ENCODE data around the gene KCTD18. TPM values are rescaled to one million over a fixed set of nuclear protein-coding genes. Genes with fewer than 3 reads are reported as not detected.

The KCTD18 gene
- polyA plus RNA-seq, 1 donor = 16.6 TPM

DNA sequence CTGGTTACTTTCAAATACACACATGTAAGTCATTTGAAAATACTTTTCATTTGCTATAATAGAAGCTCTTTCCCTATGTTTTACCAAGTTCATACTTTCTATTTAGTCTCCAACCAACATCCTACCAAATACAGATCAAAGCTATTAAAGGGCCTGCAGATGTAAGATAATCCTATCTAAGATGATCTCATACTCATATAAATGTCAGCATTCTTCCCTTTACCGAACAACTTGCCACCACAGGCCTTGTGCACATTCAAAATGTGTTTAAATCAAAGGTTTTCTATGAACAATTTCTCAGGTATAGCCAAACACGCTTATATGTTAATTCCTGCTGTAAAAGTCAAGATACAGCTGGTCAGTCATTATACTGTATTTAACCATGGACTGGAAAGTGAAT, 23.3 kb downstream of the KCTD18 start:
- DNase-seq = no peak

DNA sequence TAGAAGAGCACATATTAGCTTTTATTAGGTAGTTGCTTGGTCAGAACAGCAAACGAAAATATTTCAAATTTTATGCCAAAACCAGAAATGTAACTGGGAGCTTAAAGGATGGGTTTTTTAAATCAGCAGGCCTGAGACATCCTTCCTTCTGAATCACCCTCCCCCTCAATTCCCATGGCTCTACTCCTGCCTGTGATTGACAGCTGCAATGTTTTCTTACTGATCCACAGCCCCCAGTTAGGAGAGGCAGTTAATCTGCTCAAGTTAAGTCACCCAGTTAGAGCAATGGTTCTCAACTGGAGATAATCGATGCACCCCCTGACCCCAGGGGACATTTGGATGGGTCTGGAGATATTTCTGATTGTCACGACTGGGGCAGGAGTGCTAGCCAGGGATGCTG, 24.9 kb downstream of the KCTD18 start:
- DNase-seq = no peak

DNA sequence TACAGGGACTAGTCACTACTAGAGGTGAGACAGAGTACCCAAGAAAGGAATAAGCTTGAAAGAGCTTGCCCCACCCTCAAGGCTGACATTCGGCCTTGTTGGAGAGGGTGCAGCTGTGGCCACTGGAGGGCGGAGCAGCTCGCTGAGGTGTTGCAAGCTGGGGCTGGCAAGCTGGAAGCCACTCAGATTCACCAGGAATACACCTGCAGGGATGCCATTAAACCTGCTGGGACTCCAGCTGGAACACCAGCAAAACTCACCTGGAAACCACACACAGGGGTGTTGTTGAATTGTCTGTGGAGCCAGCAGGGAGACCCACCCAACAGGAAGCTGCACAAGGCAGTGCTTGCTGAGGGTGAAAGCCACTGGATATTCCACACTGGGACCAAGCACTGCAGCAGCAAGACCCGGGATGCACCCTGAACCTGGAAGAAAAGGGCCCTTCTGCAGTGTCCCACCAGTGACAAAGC, 26.1 kb downstream of the KCTD18 start:
- DNase-seq = no peak

DNA sequence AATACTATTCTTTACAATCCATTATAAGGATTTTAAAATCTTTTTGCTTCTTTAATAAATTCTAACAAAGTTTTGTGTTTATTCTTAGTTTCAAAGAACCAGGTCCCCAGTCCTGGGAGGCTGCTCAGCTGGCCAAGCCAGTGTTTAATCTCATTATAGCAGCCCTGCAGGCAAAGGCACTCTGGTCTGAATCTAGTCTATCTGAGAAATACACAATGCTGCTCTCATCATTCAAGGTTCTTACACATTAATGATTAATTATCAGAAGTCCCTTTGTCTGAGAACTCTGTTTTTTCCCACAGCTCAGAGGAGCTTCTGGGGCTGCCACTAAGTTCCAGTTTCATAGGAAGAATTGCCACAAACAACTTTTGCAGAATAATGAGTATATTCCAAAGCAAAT, 27.7 kb downstream of the KCTD18 start:
- no peak for DNase-seq

DNA sequence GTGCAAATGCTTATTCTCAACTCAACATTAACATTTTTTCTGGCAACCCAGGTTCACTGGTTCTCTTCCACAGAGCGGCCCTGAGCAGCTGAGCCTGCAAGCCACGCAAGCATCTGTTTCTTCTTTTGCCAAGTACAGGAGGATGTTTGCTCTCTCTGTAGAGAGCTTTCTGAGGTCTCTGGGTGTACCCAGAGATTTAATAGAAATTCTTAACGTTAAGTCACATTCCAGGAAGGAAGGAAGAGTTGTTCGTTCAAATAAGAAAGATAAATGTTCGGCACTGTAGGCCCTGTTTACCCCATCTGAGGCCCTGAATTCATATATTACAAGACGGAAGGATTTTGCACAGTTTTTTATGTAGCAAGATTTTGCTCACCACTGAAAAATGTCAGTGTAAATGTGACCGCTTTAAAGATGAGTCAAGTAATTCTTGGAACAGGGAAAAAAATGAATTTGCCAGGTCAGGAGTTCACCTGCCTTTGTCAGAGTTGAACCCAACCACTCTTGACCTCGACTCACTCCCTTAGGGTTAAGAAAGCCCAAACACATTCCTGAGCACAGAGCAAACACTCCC, 30.1 kb downstream of the KCTD18 start:
- no peak for DNase-seq

DNA sequence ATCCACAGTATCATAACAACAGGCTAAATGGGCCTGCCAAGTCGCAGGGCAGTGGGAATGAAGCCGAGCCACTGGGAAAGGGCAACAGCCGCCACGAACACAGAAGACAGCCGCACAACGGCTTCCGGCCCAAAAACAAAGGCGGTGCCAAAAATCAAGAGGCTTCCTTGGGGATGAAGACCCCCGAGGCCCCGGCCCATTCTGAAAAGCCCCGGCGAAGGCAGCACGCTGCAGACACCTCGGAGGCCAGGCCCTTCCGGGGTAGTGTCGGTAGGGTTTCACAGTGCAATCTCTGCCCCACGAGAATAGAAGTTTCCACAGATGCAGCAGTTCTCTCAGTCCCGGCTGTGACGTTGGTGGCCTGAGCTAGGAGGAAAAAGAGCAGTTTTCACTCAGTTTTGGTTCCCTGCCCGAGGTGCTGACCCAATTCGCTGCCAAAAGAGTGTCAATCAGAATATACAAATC, 32.2 kb downstream of the KCTD18 start:
- no peak for DNase-seq

DNA sequence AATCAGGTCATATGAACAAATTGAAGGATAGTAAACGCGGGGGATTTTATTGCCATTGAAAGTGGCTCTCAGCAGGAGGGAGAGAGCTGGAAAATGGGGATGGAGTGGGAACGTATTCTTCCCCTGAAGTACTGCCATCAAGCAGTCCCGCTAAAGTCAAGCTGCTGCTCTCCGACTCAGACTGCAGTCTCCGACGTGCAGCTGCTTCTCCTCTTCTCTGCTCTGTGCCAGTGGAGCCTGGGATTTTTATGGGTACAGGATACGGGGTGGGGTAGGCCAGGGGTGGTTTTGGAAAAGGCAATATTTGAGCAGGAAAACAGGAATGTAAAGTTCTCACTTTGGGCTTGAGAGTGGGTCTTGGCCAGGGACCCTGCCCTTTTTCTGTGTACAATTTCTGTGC, 33.0 kb downstream of the KCTD18 start:
- DNase-seq = no peak

DNA sequence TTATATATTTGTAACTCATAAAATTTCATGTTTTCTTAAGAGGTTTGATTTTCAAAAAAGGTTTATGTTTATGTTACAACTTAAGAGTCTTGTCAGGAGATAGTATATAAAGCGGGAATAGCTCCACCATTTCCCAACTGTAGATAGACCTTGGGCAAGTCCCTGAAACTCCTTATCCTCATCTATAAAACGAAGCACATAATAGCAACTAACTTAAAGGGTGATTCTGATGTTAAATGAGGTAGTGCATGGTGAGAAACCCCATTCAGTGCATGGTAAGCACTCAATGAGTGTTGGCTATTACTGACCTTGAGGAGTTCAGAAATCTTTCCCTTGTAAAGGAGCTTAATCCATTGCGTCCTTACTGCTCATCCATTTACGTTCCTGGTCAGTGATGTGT, 34.1 kb downstream of the KCTD18 start:
- DNase-seq = no peak

DNA sequence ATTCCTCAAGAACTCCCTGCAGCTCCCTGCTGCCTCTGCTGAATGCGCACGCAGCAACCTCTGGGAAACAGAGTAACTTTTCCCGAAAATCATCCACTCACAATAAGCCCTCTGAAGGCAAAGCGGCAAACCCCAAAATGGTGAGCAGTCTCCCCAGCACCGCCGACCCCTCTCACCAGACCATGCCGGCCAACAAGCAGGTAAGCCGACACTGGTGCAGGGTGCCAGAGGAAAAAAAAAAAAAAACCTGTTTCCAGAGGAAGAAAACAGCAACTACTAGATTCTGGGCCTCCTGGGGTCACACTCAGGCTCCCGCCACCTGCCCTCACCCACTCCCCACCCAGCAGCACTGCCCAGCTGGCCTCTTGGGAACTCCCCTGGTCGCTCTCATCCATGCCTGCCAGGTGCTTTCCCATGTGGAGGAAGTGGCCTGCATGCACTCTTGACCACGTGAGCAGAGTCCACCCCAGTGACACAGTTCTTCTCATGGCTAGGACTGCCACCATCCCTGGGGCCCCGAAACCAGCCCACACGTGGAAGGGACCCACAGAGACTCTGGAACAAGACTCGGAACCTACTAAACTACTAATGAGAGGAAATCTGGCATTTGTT, 36.9 kb downstream of the KCTD18 start:
- no peak for DNase-seq

DNA sequence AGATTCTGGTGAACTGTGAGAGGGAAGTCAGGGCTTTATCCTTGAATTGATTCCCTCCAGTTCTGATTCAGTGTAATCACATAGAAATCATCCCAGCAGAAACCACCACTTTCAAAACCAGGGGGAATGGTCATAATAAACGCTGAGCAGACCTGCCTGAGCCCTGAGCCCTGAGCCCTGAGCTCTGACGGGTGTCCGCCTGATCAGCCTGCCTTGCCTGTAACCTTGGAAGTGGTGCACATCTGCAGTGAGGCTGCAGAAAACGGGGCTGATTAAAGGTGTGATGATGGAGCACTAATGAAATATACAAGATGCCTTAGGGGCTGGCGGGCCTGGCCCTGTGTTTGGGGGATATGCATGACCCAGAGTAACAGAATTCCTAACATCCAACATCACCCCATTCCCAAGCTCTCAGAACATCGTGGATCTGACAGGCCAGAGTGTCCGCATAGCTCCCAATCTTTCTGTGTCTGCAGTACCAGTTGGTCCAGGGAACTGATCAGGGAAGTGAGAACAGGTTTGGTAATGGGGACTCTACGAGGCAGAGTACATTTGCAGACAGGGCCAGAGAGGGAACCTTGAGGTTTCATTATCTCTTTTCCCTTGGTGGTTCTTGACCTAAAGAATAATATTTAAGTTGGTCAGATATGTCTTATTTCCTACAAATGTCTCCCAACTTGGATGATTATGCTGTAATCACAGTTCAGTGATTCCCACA, 37.8 kb downstream of the KCTD18 start:
- no peak for DNase-seq

DNA sequence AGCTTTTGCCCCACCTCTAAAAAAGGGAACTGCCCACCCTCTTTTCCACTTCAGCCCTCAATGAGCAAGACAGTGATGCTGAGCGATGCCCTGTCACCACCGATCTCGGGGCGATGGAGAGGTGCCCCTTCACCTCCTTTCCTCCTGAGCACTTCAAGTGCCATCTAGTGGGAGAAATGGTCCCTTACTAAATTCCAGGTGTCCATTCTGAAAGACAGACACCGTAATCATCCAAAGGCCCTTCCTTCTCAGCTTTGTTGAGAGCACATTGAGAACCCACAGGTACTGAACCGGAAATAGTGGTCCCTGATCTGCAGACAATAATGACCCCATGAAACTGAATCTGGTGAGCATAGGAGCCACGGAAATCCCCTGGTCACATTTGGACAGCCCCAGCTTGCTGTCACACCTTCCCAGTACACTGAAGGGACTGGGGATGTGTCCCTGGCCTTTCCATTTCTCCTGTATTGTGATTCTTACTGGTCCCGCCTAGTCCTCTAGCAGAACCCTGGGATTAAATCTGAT, 38.5 kb downstream of the KCTD18 start:
- no peak for DNase-seq

DNA sequence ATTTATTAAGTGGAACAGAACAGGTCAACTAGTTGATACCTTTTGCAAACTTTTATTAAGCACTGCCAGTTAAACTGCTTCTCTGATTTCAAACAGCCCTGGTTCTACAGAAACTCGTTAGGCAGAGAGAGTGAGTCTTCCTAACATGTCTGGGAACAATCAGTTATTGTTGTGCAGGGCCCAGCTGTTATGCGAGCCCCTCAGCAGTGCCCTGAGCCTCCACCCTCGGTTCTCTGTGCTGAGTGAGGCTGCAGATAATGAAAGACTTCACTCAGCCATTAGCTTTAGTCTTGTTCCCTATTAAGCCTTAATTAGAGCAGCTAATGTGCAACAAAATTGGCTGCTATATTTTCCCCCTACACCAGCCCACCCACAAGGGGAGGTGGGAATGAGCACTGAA, 39.6 kb downstream of the KCTD18 start:
- no peak for DNase-seq

DNA sequence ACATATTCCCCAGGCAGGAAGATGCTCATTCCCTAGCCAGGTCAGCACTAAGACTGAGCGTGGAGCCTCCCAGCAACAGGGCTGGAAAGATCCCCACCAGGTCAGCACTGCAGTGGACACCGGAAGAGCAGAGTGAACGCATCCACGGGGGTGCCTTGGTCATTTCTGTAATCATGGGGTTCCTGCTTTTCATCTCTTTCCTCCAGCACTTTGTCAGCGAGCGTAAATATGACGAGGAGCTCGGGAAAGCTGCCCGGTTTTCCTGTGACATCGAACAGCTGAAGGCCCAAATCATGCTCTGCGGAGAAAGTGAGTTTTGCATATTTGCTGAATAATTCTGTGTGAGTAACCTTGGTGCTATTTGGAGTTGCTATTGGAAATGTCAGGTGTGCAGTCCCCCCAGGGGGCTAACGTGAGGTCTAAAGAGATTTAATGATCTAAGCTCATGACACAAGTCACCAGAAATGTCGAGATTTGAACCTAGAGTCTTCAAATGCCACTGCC, 40.1 kb downstream of the KCTD18 start:
- no peak for DNase-seq

DNA sequence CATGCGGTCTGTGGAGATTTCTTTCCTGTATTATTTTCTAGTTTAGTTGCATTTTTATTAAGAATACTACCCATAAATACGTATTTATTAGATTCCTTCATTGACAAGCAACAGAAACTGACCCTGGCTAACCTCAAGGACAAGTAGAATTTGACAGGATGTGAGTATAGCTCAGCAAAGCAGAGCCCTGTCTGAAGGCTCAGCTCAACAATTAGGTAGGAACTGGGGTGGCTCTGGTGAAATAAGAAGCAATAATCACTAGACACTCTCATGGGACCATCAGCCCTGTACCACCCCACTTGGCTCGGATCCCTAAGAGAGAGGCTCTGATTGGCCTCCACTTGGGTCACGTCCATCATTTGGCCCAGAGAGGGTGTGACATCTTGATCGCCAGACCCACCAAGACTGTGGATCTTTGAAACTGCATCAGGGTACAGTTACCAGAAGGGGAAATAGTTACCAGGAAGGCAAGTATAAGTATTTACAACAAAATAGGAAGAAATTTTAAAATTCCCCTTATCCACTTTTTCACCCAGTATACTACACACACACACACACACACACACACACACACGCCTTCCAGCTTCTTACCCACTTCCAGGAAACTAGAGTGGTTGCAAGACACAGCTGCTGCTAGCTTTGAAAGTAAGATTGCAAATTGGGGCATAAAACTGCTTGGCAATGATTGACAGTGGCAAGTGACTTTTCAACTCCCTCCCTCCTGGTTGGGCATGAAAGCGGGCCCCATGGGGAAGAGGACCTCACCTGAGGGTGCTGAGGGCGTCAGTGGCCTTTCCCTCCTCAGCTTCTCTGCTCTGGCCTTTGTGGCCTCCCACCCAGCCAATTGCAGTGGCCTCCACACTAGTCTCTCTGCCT, 41.8 kb downstream of the KCTD18 start:
- no peak for DNase-seq

DNA sequence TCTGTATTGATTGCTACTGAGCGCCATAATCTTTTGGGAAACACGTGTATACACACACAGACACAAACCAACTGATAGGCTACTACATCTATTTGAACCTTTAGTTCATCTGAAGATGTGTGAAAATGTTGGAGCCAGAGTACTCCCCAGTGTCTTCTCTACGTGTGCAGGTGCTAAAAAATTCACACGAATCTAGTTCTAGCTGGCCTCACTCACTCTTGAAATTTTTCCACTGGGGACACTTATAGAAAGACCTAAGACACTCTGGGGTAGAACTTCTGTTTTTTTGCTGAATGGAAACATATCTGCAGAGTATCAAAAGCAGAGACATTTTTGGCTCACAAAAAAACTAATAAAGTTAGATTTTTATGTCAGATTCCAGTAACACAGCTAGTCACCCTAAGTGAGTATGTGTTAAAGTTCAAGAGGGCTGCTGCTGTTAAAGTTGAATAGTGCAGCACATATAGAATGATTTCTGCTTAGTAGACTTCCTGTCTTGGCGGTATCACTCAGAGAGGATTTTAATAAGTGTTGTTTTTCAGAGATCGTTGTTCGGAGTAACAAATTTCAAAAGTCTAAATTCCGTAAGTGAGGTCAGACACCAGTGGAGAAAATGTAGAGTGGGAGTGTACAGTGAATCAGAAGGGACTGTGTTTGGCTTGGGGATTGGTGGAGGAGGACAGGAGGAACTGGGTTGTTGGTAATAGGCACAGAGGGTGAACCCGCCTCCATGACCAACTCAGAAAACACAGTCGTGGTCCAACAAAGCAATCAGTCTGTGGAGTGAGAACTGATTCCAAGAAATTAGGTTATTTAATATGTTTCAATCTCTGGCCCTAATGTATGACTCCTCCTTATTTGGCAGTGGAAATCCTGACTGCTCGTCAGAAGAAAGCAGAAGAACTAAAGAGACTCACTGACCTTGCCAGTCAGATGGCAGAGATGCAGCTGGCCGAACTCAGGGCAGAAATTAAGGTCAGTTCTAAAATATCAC, 43.1 kb downstream of the KCTD18 start:
- DNase-seq = no peak

DNA sequence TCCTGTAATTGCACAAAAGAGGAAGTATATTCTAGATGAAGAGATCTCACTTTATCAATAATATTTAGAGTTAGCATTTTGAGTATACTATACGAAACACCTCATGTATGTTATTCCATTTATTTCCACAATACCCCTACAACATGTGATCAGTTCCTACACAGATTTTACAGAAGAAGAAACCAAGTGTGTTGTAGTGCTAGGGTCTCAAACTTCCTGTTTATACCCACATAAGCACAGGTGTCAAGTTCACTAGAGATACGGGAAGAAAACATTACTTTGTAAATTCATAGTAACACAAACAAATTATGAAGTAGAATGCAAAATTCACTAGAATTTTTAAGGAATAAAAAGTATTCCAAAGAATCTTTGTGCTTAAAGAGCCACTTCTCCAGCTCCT, 46.4 kb downstream of the KCTD18 start:
- DNase-seq = no peak

DNA sequence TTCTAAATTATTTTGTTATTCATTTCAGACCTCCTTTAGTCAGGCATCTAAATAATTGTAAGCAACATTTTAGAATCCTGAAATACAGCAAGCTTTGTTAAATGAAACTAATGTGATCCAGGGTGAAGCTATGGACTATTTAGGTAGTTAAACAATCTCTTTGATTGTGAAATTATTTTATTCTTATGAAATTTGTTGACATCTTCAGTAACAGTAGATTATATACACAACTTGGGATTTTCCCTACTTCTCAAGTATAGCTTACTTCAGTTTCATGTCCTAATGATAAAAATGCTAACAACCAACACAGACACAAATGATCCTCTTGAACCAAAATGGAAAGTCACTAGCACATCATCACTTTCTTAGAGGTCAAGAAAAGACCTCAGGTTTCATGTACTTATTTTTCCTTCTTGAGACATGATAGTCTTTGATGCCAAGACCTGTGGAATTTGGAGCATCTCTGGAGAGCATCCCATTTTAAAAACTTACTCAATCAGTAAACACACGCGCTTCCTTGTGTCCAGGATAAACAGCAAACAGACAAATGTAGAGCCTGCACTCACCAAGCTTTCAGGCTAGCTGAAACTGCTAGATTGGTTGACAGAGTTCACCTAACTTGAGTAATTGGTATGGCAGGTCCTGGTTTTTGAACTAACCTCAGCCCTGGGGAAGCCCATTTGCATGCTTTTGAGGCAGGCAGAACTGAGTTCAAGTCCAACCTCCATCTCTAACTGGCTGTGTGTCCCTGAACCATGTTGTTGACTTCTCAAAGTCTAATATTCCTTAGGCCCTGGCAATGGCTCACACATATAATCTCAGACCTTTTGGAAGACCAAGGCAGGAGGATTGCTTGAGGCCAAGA, 47.8 kb downstream of the KCTD18 start:
- no peak for DNase-seq

DNA sequence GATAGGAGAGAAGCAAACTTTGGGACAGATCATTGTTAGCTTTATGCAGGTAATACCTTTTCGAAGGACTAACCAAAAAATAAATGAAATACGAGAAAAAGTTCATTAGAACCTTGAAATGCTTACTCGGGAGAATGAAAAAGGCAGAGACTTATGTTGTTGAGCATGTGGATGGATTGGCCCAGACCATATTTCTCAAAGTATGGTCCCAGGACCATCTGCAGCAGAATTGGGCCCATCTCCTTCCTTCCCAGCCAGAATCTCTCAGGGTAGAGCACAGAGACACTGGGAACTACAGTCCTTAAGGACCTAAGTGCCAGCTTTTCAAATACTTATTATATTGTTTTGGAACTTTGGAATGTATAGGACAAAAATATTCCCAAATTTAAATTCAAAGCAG, 50.8 kb downstream of the KCTD18 start:
- DNase-seq = no peak

DNA sequence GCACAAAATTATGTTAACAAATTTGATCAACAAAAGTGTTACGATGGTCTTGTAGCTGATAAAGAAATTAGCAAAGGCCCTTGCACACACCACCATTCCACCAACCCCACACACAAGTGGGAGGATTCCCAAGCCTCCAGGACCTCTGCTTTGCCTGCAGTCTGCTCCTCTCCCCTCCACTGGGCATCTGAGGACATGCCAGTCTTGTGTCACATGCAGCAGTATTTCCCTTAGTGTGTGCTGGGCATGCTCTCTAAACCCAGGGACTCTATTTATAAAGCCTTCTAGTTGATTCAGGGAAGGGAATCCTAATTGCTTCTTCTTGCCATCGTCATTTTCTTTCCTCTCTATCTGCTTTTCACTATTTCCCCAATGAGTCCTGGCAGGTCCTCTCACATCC, 53.3 kb downstream of the KCTD18 start:
- no peak for DNase-seq

DNA sequence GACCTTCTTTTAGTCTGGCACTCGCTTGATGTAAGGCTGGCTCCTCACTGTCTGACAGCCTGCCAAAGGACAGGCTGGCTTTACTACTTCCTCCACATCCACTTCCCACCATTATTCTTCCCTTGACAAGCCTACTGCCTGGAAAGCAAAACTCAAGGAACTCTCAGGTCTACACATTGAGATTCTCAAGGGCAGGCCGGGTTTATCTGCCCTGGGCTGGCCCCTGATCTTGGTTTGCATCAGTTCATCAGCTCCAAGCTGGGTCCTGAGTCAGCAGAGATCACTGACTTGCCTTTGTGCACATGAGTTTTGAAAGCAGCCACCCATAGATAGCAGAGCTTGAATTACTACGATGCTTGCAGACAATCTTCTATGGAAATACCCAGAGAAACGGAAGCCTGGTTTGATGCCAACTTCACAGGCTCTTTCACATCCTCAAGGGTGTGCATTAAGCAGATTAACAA, 53.9 kb downstream of the KCTD18 start:
- DNase-seq = no peak
